Activated CD4-positive, alpha-beta T cell treated with anti-CD3 and anti-CD28 coated beads, Interleukin-2, amount 50 U/mL, for 1 hour (primary cell): ENCODE data around the gene PTPRD.

Source experiments
- DNase-seq: peaks from one replicate; pipeline ENCODE4 v3.0.0-alpha.2; 2020

PTPRD gene

DNA sequence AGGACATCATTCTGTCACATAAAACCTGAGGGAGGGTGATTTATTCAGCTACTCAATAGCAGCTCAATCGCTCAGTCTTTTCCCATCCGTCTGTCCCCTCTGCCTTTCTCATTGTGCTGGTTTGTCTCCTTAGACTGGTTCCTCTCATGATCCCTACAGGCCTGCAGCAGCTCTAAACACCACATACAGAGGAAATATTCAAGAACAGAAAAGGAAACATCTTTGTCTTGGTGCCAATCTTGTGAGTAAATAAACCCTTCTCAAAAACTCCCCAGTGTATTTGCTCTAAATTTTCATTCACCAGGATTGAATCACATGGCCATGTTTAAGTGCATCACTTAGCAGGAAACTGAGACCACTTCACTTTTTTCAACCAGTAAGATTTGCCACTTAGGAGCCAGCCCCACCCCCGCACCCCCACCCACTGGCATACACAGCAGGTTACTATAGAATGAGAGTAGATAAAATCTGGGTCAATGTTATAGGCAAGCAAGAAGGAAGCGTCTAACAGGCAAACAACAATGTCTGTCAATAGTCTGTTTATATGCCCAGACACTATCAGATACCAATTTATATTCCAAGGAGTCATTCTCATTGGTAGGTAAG lies 1917.7 kb downstream of the PTPRD start:
- DNase-seq = no peak

DNA sequence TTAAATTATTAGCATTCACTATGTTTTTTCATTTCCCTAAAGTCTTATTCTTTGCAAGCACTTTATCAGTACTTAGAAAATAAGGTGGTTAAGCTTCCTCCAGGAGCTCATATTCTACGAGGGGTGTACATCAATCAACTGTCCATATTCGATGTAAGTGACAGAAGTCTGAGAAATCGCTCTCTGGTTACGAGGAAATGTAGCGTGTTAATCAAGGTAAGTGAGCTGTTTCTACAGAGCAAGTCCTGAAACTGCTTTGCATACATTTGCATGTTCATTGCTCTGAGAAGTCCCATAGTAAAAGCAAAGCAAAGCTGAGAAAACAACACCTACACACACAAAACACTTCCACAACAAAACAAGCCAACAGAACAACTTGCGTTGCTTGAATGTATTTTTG lies 1919.3 kb downstream of the PTPRD start:
- no peak for DNase-seq

GRCh38 chr9:8686516-8686915 lies 1926.3 kb downstream of the PTPRD start:
- DNase-seq = no peak

- no peak for DNase-seq
Measured at GRCh38 chr9:8685825-8686224, 1927.0 kb downstream of the PTPRD start.

DNA sequence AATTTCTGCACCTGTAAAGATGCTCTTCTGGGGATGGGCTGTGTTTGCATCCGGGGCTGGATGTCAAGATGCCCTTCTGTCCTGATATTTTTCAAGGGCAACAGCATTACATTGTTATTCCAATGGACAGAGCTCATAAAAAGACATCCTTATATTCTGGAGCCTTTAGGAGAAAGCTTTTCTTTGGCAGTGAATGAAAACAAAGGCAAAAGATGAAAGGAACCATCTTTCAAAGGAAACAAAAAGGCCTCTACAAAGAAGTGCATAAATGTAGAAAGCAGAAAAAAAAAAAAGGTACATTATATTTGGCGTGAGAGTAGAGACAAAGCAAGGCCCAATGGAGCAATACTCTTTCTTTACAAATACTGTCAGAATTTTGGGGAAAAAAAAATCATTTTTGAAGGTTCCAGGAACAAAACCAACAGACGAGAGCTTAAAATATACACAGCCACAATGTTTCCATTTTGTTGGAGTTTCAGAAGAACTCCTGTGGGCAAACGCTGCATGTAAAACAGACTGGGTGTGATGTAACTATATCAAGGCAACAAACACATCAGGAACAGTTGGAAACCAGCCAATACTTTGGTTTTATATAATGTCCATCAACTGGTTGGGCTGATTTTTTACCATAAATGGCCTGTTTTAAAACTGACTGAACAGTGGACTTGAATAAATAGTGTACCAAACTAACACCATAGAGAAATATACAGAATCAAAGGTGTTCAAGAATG lies 1927.7 kb downstream of the PTPRD start:
- DNase-seq = no peak

DNA sequence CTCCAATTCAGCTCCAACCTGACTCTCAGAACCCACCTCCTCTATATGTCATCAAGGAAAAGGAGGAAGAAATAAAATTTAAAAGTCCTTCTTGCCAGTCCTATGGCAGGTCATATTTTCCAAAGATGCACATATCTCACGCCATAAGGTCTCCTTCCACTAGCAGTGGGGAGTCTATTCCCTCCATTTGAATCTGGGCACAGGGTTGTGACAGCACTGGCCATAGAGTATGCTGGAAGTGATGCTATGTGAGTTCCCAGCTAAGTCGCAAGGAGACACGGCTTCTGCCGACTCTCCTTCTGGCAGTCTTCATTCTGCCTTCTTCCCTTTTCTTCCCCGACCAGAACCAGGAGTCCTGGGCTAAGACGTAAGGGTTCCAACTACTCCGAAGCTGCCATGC lies 1929.3 kb downstream of the PTPRD start:
- DNase-seq = no peak

DNA sequence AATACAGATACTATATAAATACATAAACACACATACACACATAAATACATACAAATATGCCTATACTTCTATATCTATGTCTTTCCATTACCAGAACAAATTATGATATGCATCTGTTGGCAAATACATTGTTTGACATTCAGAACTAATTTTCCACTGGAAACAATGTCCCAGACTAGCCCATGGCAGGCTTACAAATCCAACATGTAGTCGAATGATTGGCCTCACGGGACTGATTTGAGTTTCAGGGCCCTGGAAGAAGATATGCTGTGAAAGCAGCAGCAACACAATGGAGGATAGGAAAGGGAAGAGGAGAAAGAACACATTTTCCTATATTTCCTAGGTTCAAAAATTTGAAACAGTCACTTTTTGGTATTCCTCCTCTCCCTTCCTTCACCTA lies 1932.1 kb downstream of the PTPRD start:
- DNase-seq = no peak

- DNase-seq = no peak
Measured at GRCh38 chr9:8680157-8680556, 1932.6 kb downstream of the PTPRD start.

DNA sequence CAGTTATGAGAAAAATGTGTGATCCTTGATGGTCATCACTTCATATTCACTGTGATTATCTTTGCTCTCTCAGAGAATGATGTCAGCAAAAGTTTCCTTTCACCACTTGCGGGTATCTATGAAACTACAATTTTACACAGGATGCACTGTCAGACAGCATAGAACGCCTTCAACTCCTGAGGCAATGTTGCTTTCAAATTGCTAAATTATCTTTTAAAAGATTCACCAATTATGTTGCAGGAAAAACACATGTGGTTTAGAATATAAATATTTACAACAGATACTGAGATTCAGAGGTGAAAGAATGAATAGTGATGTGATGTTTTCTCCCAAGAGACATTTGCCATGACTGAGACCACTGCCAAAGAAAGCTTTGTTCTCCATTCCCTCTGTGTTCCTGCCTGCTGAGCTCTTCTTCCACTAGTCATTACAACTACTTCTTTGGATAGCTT lies 1933.4 kb downstream of the PTPRD start:
- no peak for DNase-seq

GRCh38 chr9:8677741-8678140 lies 1935.1 kb downstream of the PTPRD start:
- DNase-seq = no peak

- DNase-seq = no peak
Measured at GRCh38 chr9:8674536-8674935, 1938.3 kb downstream of the PTPRD start.

- no peak for DNase-seq
Measured at GRCh38 chr9:8673830-8674229, 1939.0 kb downstream of the PTPRD start.

GRCh38 chr9:8670751-8671150 lies 1942.1 kb downstream of the PTPRD start:
- no peak for DNase-seq

- DNase-seq = no peak
Measured at GRCh38 chr9:8668751-8669150, 1944.1 kb downstream of the PTPRD start.

- DNase-seq = no peak
Measured at GRCh38 chr9:8668231-8668630, 1944.6 kb downstream of the PTPRD start.

DNA sequence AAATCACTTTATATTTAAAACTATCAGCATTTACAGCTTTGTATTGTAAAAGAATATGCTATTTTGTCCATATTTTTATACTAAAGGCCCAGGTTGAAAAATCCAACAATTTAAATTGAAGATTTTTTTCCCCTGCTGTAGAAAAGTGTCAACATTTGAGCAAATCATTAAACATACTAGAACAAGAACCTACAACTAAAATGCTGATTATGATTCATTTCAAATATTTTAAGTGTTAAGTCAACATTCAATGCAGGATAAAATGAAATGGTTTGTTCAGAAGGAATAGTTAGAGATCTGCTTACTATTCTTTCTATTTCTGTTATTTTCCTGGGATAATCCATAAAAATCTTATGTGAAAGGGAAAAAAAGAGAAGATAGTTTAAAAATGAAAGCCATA lies 1946.7 kb downstream of the PTPRD start:
- DNase-seq = no peak

- no peak for DNase-seq
Measured at GRCh38 chr9:8660383-8660782, 1952.4 kb downstream of the PTPRD start.

GRCh38 chr9:8659108-8659507 lies 1953.7 kb downstream of the PTPRD start:
- no peak for DNase-seq

GRCh38 chr9:8655071-8655470 lies 1957.7 kb downstream of the PTPRD start:
- no peak for DNase-seq

DNA sequence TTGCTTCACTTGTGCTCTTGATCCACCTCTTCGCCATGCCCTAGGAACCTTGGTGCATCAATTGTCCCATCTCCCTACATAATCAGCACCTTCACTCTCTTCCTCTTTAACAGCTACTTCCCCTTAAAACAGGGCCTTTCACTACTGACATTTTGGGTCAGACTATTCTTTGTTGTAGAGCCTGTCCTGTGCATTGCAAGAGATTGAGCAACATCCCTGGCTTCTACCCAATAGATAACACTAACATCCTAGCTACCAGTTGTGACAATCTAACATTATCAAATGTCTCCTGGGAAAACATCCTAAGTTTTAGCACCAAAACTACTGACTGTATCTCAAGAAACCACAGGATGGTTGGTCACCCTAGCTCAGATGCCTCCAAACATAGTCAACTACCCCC lies 1958.9 kb downstream of the PTPRD start:
- no peak for DNase-seq

DNA sequence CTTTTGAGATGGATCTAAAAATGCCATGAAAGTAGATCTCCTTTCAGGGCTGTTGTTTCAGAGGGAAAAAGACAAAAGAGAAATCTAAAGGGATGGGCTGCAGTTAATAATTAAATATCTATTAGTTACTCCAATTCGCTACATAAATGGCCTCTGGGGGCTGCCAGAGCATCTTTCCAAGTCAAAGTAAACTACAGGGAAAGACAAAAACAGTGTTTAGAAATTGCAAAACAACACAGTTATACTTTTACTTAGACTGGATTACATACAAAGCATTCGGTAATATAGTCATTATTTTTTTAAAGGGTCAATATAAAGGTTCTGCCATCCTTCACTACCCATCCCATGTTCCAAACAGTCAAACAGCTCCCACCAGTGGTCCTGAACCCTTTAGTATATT lies 1959.7 kb downstream of the PTPRD start:
- no peak for DNase-seq

DNA sequence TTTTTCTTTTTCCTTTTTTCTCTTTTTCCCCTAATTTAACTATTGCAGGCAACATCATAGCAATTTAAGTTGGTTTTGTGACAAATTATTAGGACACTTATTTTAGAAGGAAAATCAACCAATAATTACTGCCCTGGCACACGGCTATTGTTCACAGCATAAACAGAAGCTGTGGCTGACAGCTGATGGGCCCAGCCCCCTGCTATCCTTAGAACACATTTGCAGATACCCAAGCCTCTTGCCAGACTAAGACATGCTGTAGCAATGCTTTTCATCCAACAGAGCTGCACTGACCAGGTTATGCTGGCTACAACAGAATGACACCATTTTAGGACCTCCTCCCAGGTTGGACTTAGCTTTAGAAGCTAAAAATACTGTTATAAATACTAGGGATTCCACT lies 1960.5 kb downstream of the PTPRD start:
- no peak for DNase-seq

- no peak for DNase-seq
Measured at GRCh38 chr9:8651846-8652215, 1961.0 kb downstream of the PTPRD start.

DNA sequence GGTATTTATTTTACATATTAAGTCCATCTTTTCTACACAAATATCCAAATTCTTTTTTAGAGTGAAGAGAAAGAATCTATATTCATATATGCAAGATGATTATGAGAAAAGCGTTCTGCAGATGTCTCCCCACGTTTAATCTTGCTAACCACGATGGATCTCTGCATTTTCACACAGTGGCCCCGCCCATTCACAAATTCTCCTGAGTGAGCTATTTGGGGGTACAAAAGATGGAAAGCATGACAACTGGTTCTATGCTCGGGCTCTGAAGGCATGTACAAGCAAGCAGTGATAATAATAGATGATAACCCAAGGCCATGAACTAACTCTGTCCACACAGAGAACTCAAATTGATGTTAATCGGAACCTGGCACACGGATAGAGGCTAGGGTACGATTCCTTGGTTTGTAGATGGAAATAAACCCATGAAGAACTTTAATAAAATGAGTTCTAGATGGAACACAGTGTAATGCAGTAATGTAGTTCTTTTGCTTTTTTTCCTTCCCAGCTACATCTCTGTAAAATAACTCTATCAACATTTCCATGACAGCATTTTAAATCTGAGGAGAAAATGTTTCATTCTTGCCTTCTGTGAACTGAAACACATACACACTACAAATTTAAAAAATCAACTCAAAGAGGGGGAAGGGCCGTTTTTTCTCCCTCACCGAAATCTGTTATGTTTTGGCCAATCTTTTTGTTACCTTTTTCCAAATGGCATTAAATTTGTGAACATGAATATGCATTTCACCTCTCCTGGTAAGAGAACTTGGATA lies 1961.5 kb downstream of the PTPRD start:
- DNase-seq = no peak
